A673 (cell line): Measurements from ENCODE around the gene HTATIP2.
"Not testable (repeated sequence)": the region's sequence is repeated elsewhere in the genome, so short reads cannot be mapped to it uniquely, and the experiment has no call there.

Source experiments
- CTCF ChIP-seq: fragments of 300-800, 200-600 bp; sonication (generic); conservative IDR thresholded peaks from 2 replicates; pipeline ENCODE4 v1.5.1; 2017; ENCODE audit warnings: low read depth, mild to moderate bottlenecking, antibody characterized with exemption, low read length, moderate library complexity, mixed read lengths
- EZH2 ChIP-seq: fragments of 200-600 bp; sonication (generic); IDR thresholded peaks from 2 replicates; pipeline ENCODE4 v1.6.1; 2017; ENCODE audit warnings: borderline replicate concordance, low read depth, mild to moderate bottlenecking, mixed read lengths, antibody characterized with exemption, low read length; ENCODE audit not compliant: poor library complexity, severe bottlenecking

- not testable (repeated sequence) for TF ChIP-seq CTCF, EZH2
Observed at GRCh38 chr11:20365465-20365864, 2.0 kb downstream of the HTATIP2 start.
